SK-N-SH (cell line): ENCODE results near the gene CLK1. TPM values are rescaled to one million over a fixed set of nuclear protein-coding genes. Genes with fewer than 3 reads are reported as not detected.

Experiments
- CTCF ChIA-PET: fragments of 300-600, 350-600 bp; formaldehyde crosslinking; extraction: SDS; loops from one replicate; lab custom pipeline; 2021; lab: Yijun Ruan, JAX
- POLR2A ChIA-PET: fragments of 350-600 bp; sonication (Branson Sonifier 250); formaldehyde crosslinking; extraction: SDS; loops from one replicate; lab custom pipeline; 2020; ENCODE audit warnings: antibody characterized with exemption, inconsistent platforms; lab: Yijun Ruan, JAX
- DNase-seq: peaks from one replicate; pipeline ENCODE4 v3.0.0; 2012
- H2AFZ ChIP-seq: fragments of 200-600 bp; sonication (generic); 2 replicates; pipeline ENCODE4 v1.8.1; 2016; ENCODE audit warnings: antibody characterized with exemption, mild to moderate bottlenecking, low read depth
- H3F3A ChIP-seq: fragments of 200-600 bp; sonication (generic); replicated peaks from 2 replicates; pipeline ENCODE3; 2016; ENCODE audit warnings: antibody characterized with exemption, mild to moderate bottlenecking; ENCODE audit not compliant: insufficient read depth
- H3K27ac ChIP-seq, 2 experiments: fragments of 200-500 bp in 1 of 2; fragments of 200-600 bp in 1 of 2; sonication (Bioruptor generic) in 1 of 2; sonication (generic), shearing (Covaris generic) in 1 of 2; 2 replicates each; pipeline versions ENCODE4 v1.5.1 to v1.6.1; 2014 to 2016; ENCODE audit warnings: low read depth in 2 of 2, inconsistent platforms in 1 of 2, low read length in 1 of 2, mild to moderate bottlenecking in 1 of 2, mixed read lengths in 1 of 2
- H3K27me3 ChIP-seq: fragments of 200-600 bp; sonication (generic), shearing (Covaris generic); 2 replicates; pipeline ENCODE4 v1.6.1; 2016; ENCODE audit warnings: mixed run types; ENCODE audit not compliant: insufficient read depth
- H3K36me3 ChIP-seq, 2 experiments: fragments of 200-500 bp in 1 of 2; fragments of 200-600 bp in 1 of 2; sonication (Bioruptor generic) in 1 of 2; sonication (generic) in 1 of 2; replicated peaks in 1 of 2; 2 replicates each; pipeline versions ENCODE3 to v1.5.1; 2014 to 2016; ENCODE audit warnings: low read length in 1 of 2, mild to moderate bottlenecking in 1 of 2; ENCODE audit not compliant: insufficient read depth in 2 of 2, control insufficient read depth in 1 of 2
- H3K4me1 ChIP-seq, 2 experiments: fragments of 200-500 bp in 1 of 2; fragments of 200-600 bp in 1 of 2; sonication (Bioruptor generic) in 1 of 2; sonication (generic), shearing (Covaris generic) in 1 of 2; 2 replicates each; pipeline versions ENCODE4 v1.5.1 to v1.6.1; 2014 to 2016; ENCODE audit warnings: low read depth in 1 of 2, low read length in 1 of 2, mixed run types in 1 of 2; ENCODE audit not compliant: insufficient read depth in 2 of 2, control insufficient read depth in 1 of 2
- H3K4me2 ChIP-seq: fragments of 200-600 bp; sonication (generic), shearing (Covaris generic); 2 replicates; pipeline ENCODE4 v1.6.1; 2017; ENCODE audit warnings: mixed run types
- H3K4me3 ChIP-seq, 2 experiments: fragments of 200-500 bp in 1 of 2; fragments of 200-600 bp in 1 of 2; sonication (Bioruptor generic) in 1 of 2; sonication (generic), shearing (Covaris generic) in 1 of 2; 2 replicates each; pipeline versions ENCODE4 v1.5.1 to v1.8.1; 2014 to 2016; ENCODE audit warnings: low read depth in 2 of 2, inconsistent platforms in 1 of 2, low read length in 1 of 2, mild to moderate bottlenecking in 1 of 2, mixed read lengths in 1 of 2, moderate library complexity in 1 of 2
- H3K79me2 ChIP-seq: fragments of 200-600 bp; sonication (generic); 2 replicates; pipeline ENCODE4 v1.8.1; 2017; ENCODE audit warnings: mild to moderate bottlenecking; ENCODE audit not compliant: insufficient read depth
- H3K9ac ChIP-seq: fragments of 200-600 bp; sonication (generic); 2 replicates; pipeline ENCODE4 v1.6.1; 2017; ENCODE audit warnings: mixed run types
- H3K9me2 ChIP-seq: fragments of 200-600 bp; sonication (generic); 2 replicates; pipeline ENCODE4 v1.6.1; 2017; ENCODE audit warnings: mixed run types
- H3K9me3 ChIP-seq: fragments of 200-600 bp; sonication (generic); 2 replicates; pipeline ENCODE4 v1.6.1; 2017; ENCODE audit warnings: mixed run types, mild to moderate bottlenecking, moderate library complexity
- H4K20me1 ChIP-seq: fragments of 200-600 bp; sonication (generic); 2 replicates; pipeline ENCODE4 v1.6.1; 2017; ENCODE audit warnings: mild to moderate bottlenecking, mixed run types; ENCODE audit not compliant: insufficient read depth
- CHD2 ChIP-seq: fragments of 150-350 bp; IDR thresholded peaks from 2 replicates; pipeline ENCODE4 v1.6.1; 2018; ENCODE audit warnings: low read length; ENCODE audit not compliant: partially characterized antibody
- ELF1 ChIP-seq: IDR thresholded peaks from 2 replicates; pipeline ENCODE4 v1.4.0; 2012
- FOSL2 ChIP-seq: IDR thresholded peaks from 2 replicates; pipeline ENCODE4 v1.4.0; 2012; ENCODE audit warnings: low read depth, mild to moderate bottlenecking, moderate library complexity, borderline replicate concordance
- FOXJ3 ChIP-seq: sonication (generic); formaldehyde crosslinking; IDR thresholded peaks from 2 replicates; pipeline ENCODE4 v1.5.1; 2020; ENCODE audit warnings: mild to moderate bottlenecking, missing genetic modification reagents
- GABPA ChIP-seq: IDR thresholded peaks from 2 replicates; pipeline ENCODE4 v1.4.0; 2012; ENCODE audit warnings: low read depth, mild to moderate bottlenecking
- GATA2 ChIP-seq: sonication (generic); formaldehyde crosslinking; IDR thresholded peaks from 2 replicates; pipeline ENCODE4 v1.5.0; 2020; ENCODE audit warnings: mild to moderate bottlenecking, missing genetic modification reagents
- JUND ChIP-seq: IDR thresholded peaks from 2 replicates; pipeline ENCODE4 v1.4.0; 2012
- MXI1 ChIP-seq: IDR thresholded peaks from 2 replicates; pipeline ENCODE4 v1.6.1; 2012; ENCODE audit warnings: mild to moderate bottlenecking, low read depth, low read length, improper control_type of control experiment
- NFIC ChIP-seq: IDR thresholded peaks from 2 replicates; pipeline ENCODE4 v1.4.0; 2012; ENCODE audit warnings: borderline replicate concordance
- NRF1 ChIP-seq: IDR thresholded peaks from 2 replicates; pipeline ENCODE4 v1.6.1; 2012; ENCODE audit warnings: low read depth, mild to moderate bottlenecking, low read length
- POLR2AphosphoS5 ChIP-seq: IDR thresholded peaks from 2 replicates; pipeline ENCODE4 v1.6.1; 2012; ENCODE audit warnings: low read depth, low read length
- RAD21 ChIP-seq: IDR thresholded peaks from 2 replicates; pipeline ENCODE4 v1.6.1; 2012; ENCODE audit warnings: mild to moderate bottlenecking, low read length
- RFX5 ChIP-seq: IDR thresholded peaks from 2 replicates; pipeline ENCODE4 v1.6.1; 2012; ENCODE audit warnings: mild to moderate bottlenecking, improper control_type of control experiment, low read length
- RXRA ChIP-seq: IDR thresholded peaks from 2 replicates; pipeline ENCODE4 v1.4.0; 2012; ENCODE audit warnings: low read depth, mild to moderate bottlenecking, borderline replicate concordance
- SMC3 ChIP-seq: IDR thresholded peaks from 2 replicates; pipeline ENCODE4 v1.6.1; 2012; ENCODE audit warnings: low read depth, low read length, improper control_type of control experiment
- TAF1 ChIP-seq: IDR thresholded peaks from 2 replicates; pipeline ENCODE4 v1.6.1; 2012; ENCODE audit warnings: low read depth, mild to moderate bottlenecking, low read length, moderate library complexity, borderline replicate concordance
- TCF12 ChIP-seq: IDR thresholded peaks from 2 replicates; pipeline ENCODE4 v1.4.0; 2012
- WGBS: methylation state at CpG from one replicate; pipeline ENCODE4 v1.1.6; 2017; ENCODE audit warnings: low lambda C conversion rate; 5-methylcytosine and 5-hydroxymethylcytosine counted together
- polyA plus RNA-seq, 3 experiments: library from polyadenylated mRNA; depleted of rRNA; stranded (reverse); fragments of >200 nt; gene quantifications; 2 replicates each; pipeline ENCODE4 v1.2.3, GENCODE V29; 2012
- TF ChIP-seq, protein P1 (sequence below): IDR thresholded peaks from 2 replicates; pipeline ENCODE4 v1.4.0; 2012; ENCODE audit warnings: low read depth
- TF ChIP-seq, protein P2 (sequence below): IDR thresholded peaks from 2 replicates; pipeline ENCODE4 v1.4.0; 2012; ENCODE audit warnings: low read depth, borderline replicate concordance
- TF ChIP-seq, protein P3 (sequence below): IDR thresholded peaks from 2 replicates; pipeline ENCODE4; 2012
- TF ChIP-seq, protein P4 (sequence below): IDR thresholded peaks from 2 replicates; pipeline ENCODE4 v1.6.1; 2012; ENCODE audit warnings: mild to moderate bottlenecking, low read depth, low read length, moderate library complexity

Gene CLK1
- polyA plus RNA-seq, 1 of the 3 experiments (the other 2 are of a cell fraction) = 31.1 TPM

DNA sequence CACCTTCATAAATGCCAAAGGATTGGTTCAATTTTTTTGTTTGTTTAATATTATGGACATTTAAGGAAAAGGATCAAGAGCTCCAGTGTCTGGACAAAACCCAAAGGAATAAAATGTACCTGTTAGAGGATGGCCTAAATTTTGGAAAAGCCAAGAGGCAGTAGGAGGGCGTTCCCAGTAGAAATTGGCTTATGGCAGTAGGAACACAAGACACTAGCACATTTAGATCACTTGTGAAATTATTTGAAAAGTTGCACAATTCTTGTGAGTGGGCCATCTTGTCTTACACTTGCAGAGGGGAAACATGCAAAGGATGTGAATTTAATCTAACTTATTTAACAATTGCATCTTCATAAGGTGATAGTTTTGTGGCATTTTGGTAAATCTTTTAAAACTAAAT is 49.5 kb downstream of the CLK1 start:
- DNase-seq = no peak
- Histone ChIP-seq H3K79me2 (peaks cover 79% of the 10 kb centered on the region), H2AFZ (no peak overlapping the region), H3K27ac (no peak overlapping the region), H3F3A (peaks cover 24% of the 10 kb centered on the region), H3K9me2 (no peaks in the 10 kb centered on the region), H3K27me3 (no peaks in the 10 kb centered on the region), H3K4me2 (no peak overlapping the region), H3K36me3 (peaks cover 65 to 70% of the 10 kb centered on the region in 2 experiments), H4K20me1 (peaks cover 45% of the 10 kb centered on the region)
- ChIA-PET POLR2A (no interaction called here), CTCF (interaction anchor here (0.7 to 2.2 kb wide), 3 partner anchors 12 to 104 kb away, joined by 3 to 6 read pairs (median 5); no protein-coding TSS in a partner anchor)
- WGBS = 100% methylated on average over 1 of the region's 1 CpG
- TF ChIP-seq CHD2 (no peak), TCF12 (no peak), GATA2 (CRISPR knock-in tag) (no peak), TAF1 (no peak), GABPA (no peak), ELF1 (no peak), FOXJ3 (CRISPR knock-in tag) (no peak), POLR2AphosphoS5 (no peak)
- TF ChIP-seq, protein P1, sequence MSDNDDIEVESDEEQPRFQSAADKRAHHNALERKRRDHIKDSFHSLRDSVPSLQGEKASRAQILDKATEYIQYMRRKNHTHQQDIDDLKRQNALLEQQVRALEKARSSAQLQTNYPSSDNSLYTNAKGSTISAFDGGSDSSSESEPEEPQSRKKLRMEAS = no peak
- TF ChIP-seq, protein P2, sequence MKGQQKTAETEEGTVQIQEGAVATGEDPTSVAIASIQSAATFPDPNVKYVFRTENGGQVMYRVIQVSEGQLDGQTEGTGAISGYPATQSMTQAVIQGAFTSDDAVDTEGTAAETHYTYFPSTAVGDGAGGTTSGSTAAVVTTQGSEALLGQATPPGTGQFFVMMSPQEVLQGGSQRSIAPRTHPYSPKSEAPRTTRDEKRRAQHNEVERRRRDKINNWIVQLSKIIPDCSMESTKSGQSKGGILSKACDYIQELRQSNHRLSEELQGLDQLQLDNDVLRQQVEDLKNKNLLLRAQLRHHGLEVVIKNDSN = no peak
- TF ChIP-seq, all 33 proteins: peak for 0
- H3K9me3 ChIP-seq = no peaks in the 10 kb centered on the region
- H3K4me3 ChIP-seq = no peak overlapping the region
- no peak overlapping the region; the same call in 1 of the 2 replicates for H3K9ac ChIP-seq
- H3K4me1 ChIP-seq = peaks cover 12 to 20% of the 10 kb centered on the region in 2 experiments; a peak in 3 of 4 replicates

DNA sequence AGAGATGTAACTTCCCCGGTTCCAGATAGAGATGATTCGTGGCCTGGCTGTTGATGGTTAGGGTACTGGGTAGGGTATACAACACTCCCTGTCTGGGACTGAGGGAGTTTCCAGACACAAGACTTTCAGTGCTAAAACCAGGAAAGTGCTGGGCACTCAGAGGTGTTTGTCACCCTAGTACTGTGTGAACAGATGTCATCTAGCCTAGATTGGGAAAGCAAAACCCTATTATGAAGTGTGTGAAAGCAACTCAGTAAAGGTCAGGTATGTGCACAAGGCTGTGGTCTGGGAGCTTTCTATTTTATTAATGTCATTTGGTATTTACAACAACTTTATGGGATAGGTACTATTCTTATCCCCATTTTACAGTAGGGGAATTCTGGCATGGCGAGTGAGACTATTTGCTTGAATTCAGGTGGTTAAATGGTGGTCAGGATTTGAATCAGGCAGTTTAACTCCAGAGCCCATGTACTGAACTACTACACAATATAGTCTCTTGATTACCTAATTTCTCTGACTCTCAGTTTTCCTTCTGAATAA is 50.1 kb downstream of the CLK1 start:
- Histone ChIP-seq H3K4me1 (peaks cover 12 to 20% of the 10 kb centered on the region in 2 experiments; a peak in 3 of 4 replicates), H3K4me2 (peak overlapping the region; percentile 82), H3K27me3 (no peaks in the 10 kb centered on the region), H3K9me2 (no peaks in the 10 kb centered on the region), H4K20me1 (peaks cover 45% of the 10 kb centered on the region), H3K27ac (no peak overlapping the region), H3K9ac (peak overlapping the region; percentile 98; the same call in 1 of the 2 replicates), H3K79me2 (peaks cover 74% of the 10 kb centered on the region), H2AFZ (no peak overlapping the region), H3F3A (peaks cover 19% of the 10 kb centered on the region), H3K36me3 (peaks cover 62 to 64% of the 10 kb centered on the region in 2 experiments), H3K4me3 (0 out of 4 replicates have a peak overlapping the region, but pooled peaks of 1 of the 2 experiments have one; percentile 5), H3K9me3 (no peaks in the 10 kb centered on the region)
- ChIA-PET POLR2A (no interaction called here), CTCF (interaction anchor here (0.7 to 2.2 kb wide), 4 partner anchors 13 to 103 kb away, joined by 3 to 10 read pairs (median 6); no protein-coding TSS in a partner anchor)
- no peak for TF ChIP-seq CHD2
- TF ChIP-seq TCF12 = no peak
- TF ChIP-seq FOXJ3 (CRISPR knock-in tag) = no peak
- TF ChIP-seq RXRA = no peak
- no peak for TF ChIP-seq GATA2 (CRISPR knock-in tag)
- TF ChIP-seq JUND = no peak
- TF ChIP-seq RAD21 = no peak
- TF ChIP-seq, protein P3, sequence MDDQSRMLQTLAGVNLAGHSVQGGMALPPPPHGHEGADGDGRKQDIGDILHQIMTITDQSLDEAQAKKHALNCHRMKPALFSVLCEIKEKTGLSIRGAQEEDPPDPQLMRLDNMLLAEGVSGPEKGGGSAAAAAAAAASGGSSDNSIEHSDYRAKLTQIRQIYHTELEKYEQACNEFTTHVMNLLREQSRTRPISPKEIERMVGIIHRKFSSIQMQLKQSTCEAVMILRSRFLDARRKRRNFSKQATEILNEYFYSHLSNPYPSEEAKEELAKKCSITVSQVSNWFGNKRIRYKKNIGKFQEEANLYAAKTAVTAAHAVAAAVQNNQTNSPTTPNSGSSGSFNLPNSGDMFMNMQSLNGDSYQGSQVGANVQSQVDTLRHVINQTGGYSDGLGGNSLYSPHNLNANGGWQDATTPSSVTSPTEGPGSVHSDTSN = no peak
- no peak for TF ChIP-seq FOSL2
- TF ChIP-seq, protein P4, sequence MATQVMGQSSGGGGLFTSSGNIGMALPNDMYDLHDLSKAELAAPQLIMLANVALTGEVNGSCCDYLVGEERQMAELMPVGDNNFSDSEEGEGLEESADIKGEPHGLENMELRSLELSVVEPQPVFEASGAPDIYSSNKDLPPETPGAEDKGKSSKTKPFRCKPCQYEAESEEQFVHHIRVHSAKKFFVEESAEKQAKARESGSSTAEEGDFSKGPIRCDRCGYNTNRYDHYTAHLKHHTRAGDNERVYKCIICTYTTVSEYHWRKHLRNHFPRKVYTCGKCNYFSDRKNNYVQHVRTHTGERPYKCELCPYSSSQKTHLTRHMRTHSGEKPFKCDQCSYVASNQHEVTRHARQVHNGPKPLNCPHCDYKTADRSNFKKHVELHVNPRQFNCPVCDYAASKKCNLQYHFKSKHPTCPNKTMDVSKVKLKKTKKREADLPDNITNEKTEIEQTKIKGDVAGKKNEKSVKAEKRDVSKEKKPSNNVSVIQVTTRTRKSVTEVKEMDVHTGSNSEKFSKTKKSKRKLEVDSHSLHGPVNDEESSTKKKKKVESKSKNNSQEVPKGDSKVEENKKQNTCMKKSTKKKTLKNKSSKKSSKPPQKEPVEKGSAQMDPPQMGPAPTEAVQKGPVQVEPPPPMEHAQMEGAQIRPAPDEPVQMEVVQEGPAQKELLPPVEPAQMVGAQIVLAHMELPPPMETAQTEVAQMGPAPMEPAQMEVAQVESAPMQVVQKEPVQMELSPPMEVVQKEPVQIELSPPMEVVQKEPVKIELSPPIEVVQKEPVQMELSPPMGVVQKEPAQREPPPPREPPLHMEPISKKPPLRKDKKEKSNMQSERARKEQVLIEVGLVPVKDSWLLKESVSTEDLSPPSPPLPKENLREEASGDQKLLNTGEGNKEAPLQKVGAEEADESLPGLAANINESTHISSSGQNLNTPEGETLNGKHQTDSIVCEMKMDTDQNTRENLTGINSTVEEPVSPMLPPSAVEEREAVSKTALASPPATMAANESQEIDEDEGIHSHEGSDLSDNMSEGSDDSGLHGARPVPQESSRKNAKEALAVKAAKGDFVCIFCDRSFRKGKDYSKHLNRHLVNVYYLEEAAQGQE = no peak
- no peak for TF ChIP-seq MXI1
- TF ChIP-seq NRF1 = no peak
- TF ChIP-seq, protein P2 = no peak
- no peak for TF ChIP-seq ELF1
- TF ChIP-seq SMC3 = no peak
- TF ChIP-seq RFX5 = no peak
- TF ChIP-seq NFIC = no peak
- no peak for DNase-seq
- WGBS = 88% methylated on average over 3 of the region's 3 CpGs
